ENCODE results near the gene C6orf58.
"Not testable (repeated sequence)": the region's sequence is repeated elsewhere in the genome, so short reads cannot be mapped to it uniquely, and the experiment has no call there.

C6orf58 gene

DNA sequence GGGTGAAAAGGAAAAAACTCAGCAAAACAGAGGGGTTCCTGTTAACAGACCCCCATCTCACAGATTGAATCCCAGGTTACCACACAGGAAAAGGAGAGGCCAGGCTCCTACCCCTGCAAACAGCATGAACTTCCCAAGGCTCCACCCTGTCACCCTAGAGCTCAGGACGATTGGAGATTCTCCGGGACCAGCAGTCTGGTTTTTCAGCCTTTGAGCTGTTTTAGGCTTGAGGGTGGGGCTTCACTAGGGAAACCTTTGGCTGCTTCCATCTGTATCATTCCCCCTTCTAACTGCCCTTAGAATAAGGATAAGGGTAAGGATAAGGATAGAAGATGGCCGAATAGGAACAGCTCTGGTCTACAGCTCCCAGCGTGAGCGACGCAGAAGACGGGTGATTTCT is 16.0 kb downstream of the C6orf58 start:
- FAIRE-seq: no peak

GRCh38 chr6:127593456-127593855 is 16.5 kb downstream of the C6orf58 start:
- not testable (repeated sequence) for FAIRE-seq

- FAIRE-seq: no peak
Observed at GRCh38 chr6:127606131-127606562, 29.2 kb downstream of the C6orf58 start.

DNA sequence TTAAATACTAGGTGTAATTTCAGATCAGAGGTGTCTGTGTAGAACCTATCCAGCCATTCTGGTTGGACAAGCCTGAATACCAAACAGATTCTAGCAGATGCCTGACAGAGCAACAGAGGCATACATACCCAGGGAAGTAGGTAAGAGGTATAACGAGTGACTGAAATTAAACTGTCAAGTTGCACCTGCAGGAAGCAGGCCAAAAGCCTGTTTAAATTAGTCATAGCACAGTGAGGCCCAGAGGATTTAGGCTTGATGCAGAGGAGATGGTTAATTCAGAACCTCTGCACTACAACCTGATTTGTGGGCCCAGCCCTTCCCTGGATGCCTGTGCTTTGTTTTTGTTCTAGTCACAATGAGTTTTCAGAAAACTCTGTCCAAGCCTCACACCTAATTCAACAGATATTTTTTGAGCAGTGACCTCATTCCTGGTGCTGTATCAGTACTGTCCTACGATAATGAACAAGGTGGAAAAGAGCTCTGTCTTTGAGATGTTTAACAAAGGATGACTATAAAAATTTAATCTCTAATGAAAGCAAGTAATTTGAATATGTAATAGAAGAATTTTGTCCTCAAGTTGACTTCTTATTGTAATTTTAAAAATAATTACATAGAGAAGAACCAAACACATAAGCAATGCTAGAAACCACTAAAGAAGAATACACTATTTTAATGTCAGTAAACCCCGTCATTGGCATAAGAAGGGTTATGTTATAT is 31.7 kb downstream of the C6orf58 start:
- FAIRE-seq: no peak

GRCh38 chr6:127618729-127619128 is 41.8 kb downstream of the C6orf58 start:
- FAIRE-seq: no peak

GRCh38 chr6:127630800-127631199 is 53.8 kb downstream of the C6orf58 start:
- no peak for FAIRE-seq

GRCh38 chr6:127634178-127634577 is 57.2 kb downstream of the C6orf58 start:
- FAIRE-seq: no peak

- no peak for FAIRE-seq
Observed at GRCh38 chr6:127635091-127635490, 58.1 kb downstream of the C6orf58 start.

- no peak for FAIRE-seq
Observed at GRCh38 chr6:127637830-127638409, 60.9 kb downstream of the C6orf58 start.
